NCI-H510A (cell line): ENCODE data around the gene ALG5.

Experiments
- DNase-seq: peaks from one replicate; lab custom pipeline; 2025; lab: John Stamatoyannopoulos, UW

Gene ALG5

DNA sequence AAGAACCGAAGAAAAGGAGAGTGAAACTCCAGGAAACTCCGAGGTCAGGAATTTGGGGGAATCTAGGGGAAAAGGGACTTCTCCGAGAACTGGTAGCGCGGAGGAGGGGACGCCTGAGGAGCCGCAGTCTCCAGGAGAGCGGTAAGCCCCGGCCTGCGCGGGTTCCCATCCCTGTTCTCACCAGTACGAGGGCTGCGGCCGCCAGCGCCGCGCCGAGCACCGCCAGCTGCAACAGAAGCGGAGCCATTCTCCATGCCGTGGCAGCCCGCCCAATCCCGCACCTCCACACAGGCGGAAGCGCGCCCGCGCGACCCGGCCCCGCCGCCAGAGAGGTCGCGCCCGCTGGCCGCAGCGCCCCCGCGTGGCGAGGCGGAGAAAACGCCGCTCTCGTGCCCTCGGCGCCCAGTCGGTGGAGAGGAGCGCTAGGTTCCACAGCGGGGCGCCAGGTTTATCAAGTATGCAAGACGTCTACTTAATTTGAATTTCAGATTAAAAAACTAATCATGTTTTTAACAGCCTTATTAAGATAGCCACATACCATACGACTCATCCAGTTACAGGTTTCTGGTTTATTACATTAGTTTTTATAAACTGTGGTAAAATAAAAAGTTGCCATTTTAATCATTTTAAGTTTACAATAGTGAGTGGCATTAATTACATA is at the start of gene ALG5:
TSS of gene ALG5 (minus strand) at position 287 of the 661 bp plus-strand sequence. CDS start at position 247, 40 bp downstream.
- peak; percentile 47 for DNase-seq

GRCh38 chr13:37047846-37048245 is 48.7 kb upstream of the ALG5 start:
- no peak for DNase-seq

- no peak for DNase-seq
Observed at GRCh38 chr13:37047032-37047431, 47.9 kb upstream of the ALG5 start.

DNA sequence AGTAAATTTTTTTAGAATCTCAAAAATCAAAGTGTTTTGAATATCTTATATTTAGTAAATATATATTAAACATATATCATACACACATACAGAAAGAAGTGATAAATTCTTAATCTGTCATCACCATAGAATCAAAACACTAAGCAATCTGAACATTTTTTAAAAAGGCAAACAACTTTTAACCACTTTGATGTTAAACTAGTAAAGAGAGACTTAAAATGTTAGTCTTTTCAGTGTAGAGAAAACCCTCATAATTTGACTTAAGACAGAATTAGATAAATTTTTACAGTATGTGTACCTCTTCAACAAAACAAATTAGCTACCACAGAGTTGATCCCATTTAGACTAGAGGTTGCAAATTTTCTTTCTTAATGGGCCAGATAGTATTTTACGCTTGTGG is 46.9 kb upstream of the ALG5 start:
- DNase-seq, result no peak

GRCh38 chr13:37040789-37041188 is 41.6 kb upstream of the ALG5 start:
- DNase-seq, result no peak

DNA sequence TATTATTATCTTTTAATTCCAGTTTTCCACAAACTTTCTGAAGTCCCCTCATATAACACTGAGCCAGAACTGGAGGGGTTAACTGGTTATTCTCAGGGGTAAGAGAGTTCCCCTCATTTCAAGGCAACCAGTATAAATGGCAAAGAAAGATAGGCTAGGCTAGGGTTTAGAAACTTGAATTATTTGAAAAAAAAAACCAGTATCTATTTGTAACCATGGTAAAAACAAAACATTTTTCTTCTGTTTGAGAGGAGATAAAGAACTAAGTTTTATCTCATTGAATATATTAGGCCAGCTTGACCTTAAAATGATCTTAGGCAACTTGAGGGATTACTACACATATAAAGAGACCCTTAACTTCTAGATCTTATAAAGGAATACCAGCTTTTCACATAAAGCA is 40.8 kb upstream of the ALG5 start:
- DNase-seq, result no peak

DNA sequence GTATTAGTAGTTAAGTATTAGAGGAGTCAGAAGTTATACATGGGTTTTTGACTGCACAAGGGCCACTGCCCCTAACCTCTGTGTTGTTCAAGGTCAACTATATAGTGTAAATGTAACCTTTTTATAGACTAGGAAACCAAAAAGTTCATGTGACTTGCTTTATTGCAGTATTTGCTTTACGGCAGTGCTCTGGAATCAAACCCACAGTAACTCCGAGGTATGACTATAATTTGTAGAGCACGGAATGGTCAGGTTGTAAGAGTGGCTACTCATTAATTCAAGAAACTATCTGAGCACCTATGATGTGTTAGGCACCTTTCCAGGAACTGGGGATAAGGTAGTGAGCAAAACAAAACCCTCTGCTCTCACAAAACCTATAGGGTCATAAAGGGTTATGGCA is 38.1 kb upstream of the ALG5 start:
- no peak for DNase-seq

- no peak for DNase-seq
Observed at GRCh38 chr13:37029617-37030016, 30.5 kb upstream of the ALG5 start.

GRCh38 chr13:37027639-37028038 is 28.5 kb upstream of the ALG5 start:
- DNase-seq, result no peak

DNA sequence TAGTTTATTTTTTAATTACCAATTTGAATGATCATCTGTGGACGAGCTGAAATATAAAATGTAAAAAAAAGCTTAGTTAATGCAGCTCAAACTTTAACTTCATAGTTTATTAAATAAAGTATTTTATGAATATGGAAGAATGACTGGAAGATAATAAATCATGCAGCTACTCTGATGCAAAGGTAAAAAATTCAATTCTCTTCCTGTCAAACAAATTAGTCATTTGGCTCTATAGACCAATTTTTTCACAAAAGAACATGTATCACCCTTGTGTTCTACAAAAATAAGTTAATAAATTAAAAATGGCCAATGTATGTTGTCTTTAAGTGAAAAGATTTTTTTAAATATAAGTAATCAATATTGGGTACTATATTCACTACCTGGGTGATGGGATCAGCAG is 27.6 kb upstream of the ALG5 start:
- DNase-seq, result no peak

DNA sequence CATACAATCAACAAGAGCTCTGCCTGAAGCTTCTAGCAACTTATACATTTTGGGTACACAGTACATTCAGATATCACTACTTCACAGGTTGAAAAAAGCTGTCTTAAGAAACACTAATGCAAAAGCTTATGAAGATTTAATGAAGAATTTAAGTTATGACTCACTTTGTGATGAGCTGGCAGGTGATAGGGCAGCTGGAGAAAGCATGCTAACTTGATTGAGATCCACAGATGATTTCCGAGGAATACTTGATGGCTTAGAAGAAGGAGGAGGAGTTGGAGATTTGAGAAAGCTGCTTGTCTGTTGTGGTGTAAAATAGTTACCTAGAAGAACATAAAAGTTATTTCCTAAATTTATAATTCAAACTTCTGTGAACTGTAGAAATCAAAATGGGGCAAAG is 24.7 kb upstream of the ALG5 start:
- no peak for DNase-seq

- no peak for DNase-seq
Observed at GRCh38 chr13:37014609-37015008, 15.5 kb upstream of the ALG5 start.

DNA sequence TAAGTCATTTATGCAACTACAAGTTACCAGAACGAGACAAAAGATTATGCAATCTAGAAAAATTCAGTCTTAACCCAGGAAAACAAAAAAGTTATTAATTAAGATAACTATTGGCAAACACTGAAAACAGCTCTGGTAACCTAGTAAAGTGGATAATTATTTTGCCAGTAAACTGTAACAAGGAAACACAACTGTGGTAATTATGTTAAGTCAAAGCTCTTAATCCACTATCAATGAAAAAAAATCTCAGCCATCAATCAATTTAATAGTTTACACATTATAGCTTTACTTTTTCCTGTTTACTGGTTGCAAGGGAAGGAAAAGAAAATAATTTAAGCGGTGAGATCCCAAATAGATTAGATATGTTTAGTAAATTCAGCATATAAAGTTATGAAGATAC is 12.6 kb upstream of the ALG5 start:
- no peak for DNase-seq

GRCh38 chr13:37011002-37011401 is 11.9 kb upstream of the ALG5 start:
- DNase-seq, result no peak

GRCh38 chr13:37010424-37010823 is 11.3 kb upstream of the ALG5 start:
- DNase-seq, result no peak

- no peak for DNase-seq
Observed at GRCh38 chr13:37009692-37010091, 10.6 kb upstream of the ALG5 start.

DNA sequence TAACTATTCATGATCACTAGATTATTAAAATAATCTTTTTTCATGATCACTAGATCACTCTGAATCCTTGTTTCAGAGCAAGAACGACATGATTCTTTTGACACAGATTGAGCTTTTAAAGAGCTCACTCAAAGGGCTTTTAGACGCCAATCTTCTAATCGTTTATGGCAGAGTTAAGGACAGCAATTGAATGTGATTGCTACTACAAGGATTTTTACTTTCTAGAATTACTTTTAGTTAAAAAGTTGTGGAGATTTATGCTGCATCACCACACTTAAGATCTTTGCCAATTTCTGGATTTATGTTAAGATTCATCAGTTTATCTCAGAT is 2.7 kb upstream of the ALG5 start:
- DNase-seq, result no peak

GRCh38 chr13:36998624-36999041 is 507 bp downstream of the ALG5 start:
- DNase-seq, result no peak

DNA sequence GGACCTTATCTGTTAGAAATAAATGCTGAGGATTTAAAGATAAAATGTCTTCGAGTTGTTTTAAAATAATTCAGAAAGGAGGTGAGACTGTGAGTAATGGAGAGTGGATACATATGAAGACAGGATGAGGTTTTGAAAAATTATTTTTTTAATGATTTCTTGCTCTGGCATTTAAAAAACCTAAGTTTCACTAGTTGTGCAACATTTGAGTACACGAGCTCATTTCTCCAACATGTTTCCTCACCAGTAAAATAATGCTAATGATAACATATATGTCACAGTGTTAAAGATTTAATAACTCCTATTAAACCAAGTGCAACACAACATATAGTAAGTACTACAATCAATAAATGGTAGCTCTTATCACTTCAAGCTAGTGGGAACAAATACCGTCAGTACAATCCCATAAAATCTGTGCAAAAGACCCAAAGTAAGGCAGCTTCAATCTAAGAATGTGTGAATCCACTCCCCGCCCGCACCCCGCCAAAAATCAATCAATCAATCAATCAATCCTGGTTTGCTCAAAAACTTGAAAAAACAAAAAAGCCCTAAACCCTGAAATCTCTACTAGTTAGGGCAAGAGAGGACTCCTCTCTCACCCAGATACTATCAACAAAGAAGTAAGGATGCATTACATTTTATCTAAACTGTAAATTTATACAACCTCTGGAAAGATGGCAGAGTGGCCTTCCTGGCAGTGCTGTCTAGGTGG is 1.3 kb downstream of the ALG5 start:
- no peak for DNase-seq

- DNase-seq, result no peak
Observed at GRCh38 chr13:36992362-36992761, 6.8 kb downstream of the ALG5 start.

GRCh38 chr13:36986462-36987240 is 12.5 kb downstream of the ALG5 start:
- no peak for DNase-seq

DNA sequence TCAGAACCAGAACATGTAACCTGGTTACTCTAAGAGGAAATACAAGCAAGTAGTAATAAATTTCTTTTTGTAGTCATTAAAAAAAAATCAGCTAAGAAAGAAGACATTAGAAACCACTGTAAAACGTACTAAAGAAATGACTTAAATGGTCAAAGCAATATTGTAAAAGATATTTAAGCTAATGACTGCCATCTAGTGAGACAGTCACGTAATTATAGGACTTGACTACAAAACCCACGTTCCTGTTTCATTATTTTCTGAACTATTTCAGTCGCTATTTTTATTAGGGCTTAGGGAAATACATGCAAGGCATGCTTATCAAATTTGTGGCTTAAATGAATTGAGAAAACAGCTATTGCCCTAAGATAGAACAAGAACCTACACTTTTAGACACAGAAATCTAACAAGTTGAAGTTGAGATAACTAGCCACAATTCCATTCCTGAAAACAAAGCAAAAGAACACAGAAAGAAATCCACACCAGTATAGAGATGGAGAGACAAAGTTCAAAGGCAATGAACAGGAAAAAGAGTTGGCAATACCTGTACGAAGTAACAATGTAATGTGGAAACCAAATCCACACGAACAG is 17.9 kb downstream of the ALG5 start:
- DNase-seq, result no peak
